ENCODE measurements around the gene PHF13.

PHF13 gene

GRCh38 chr1:6601049-6601922 is 12.2 kb upstream of the PHF13 start:
- DNase-seq (ENCODE audit: low read depth in 1 of 2, low spot score in 1 of 2): peak; percentile 51 to 68

GRCh38 chr1:6601923-6602668 is 11.4 kb upstream of the PHF13 start:
- DNase-seq (ENCODE audit: low read depth in 1 of 2, low spot score in 1 of 2): no peak

- DNase-seq (ENCODE audit: low read depth in 1 of 2, low spot score in 1 of 2): peak; percentile 73 to 85
These were observed 10.8 kb upstream of the PHF13 start, which contains the start of gene KLHL21 for GRCh38 chr1:6602669-6603237. KLHL21 (minus strand) TSS chr1:6602869; CDS start chr1:6602817, 52 bp downstream.

- DNase-seq (ENCODE audit: low read depth in 1 of 2, low spot score in 1 of 2): no peak
These were observed 10.2 kb upstream of the PHF13 start for GRCh38 chr1:6603238-6603914.

DNA sequence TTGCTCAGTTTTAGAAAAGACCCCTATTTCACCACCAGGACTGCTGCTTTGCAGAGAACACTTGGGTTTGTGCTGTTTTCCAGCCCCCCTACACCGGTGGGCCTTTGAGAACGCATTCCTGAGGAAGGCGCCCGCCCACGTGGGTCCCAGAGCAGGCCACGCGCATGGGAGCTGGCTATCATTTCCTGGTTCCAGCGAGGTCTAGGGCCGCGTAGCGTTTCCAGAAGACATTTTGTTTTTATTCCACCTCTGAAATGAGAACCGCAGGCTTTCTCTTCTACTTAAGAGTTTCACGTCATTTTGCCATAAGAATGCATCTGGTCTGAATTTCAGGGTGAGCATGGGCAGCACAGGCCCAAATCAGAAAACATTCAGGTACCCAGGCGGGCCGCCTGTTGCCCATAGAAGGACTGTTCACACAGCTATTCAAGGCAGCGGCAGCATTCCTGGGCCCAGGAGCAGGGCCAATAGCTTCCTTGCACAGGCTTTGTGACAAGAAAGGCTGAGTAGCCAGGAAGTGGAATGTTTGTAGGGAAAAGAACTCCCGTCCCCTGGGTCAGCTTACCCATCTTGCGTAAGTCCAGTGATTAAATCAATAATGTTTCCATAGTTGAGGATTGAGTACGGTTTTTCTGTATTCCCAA is 9.5 kb upstream of the PHF13 start:
- no peak for DNase-seq (ENCODE audit: low read depth in 1 of 2, low spot score in 1 of 2)

GRCh38 chr1:6612641-6613360 is 730 bp upstream of the PHF13 start:
- DNase-seq (ENCODE audit: low read depth in 1 of 2, low spot score in 1 of 2): no peak

DNA sequence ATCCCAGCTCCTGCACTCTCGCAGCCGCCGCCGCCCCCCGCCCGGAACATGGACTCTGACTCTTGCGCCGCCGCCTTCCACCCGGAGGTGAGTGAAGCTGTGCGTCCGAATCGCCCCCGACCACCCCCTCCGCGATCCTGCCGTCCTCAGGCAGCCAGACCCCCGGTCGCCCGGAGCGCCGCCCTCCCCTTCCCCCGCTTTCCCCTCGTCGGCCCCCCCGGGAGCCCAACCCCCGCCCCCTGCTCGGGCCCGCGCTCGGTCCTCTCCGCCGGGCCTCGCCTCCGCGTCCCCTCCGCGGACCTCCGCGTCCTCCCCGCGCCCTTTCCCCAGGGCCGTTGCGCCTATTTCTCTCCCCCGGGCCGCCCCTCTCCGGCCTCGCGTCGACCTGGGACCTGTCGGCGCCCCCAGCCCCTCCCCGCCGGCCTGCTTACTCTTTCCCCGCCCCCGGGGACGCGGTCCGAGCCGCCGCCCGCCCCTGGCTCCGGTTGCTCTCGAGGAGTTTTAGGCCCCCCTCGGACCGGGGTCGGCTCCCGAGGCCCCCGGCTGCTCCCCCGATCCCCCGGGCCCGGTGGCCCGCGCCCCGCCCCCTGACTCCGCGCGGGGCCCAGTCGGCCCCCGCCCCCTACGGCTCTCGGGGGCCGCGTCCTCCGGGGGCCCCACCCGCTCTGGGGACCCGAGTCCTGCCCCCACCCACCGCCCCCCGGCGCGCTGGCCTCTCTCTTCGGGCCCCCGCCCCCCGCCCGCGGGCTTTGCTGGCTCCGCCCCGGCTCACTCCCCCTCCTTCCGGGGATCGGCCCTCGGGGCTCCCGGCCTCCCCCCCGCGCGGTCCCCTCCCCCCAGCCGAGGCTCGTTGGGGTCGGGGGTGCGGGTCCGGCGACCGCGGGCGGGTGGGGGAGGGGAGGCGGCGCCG is 743 bp downstream of the PHF13 start:
- peak in 1 of 2 donors; percentile 55 for DNase-seq (ENCODE audit: low read depth in 1 of 2, low spot score in 1 of 2)

- no peak for DNase-seq (ENCODE audit: low read depth in 1 of 2, low spot score in 1 of 2)
These were observed 1.6 kb downstream of the PHF13 start for GRCh38 chr1:6614929-6615785.

- DNase-seq (ENCODE audit: low read depth in 1 of 2, low spot score in 1 of 2): no peak
These were observed 5.5 kb downstream of the PHF13 start for GRCh38 chr1:6619045-6619444.

GRCh38 chr1:6621429-6622391 is 8.2 kb downstream of the PHF13 start:
- DNase-seq (ENCODE audit: low read depth in 1 of 2, low spot score in 1 of 2): no peak

- DNase-seq (ENCODE audit: low read depth in 1 of 2, low spot score in 1 of 2): no peak
These were observed 9.0 kb downstream of the PHF13 start for GRCh38 chr1:6622396-6623152.

GRCh38 chr1:6623269-6623965 is 9.9 kb downstream of the PHF13 start:
- no peak for DNase-seq (ENCODE audit: low read depth in 1 of 2, low spot score in 1 of 2)

DNA sequence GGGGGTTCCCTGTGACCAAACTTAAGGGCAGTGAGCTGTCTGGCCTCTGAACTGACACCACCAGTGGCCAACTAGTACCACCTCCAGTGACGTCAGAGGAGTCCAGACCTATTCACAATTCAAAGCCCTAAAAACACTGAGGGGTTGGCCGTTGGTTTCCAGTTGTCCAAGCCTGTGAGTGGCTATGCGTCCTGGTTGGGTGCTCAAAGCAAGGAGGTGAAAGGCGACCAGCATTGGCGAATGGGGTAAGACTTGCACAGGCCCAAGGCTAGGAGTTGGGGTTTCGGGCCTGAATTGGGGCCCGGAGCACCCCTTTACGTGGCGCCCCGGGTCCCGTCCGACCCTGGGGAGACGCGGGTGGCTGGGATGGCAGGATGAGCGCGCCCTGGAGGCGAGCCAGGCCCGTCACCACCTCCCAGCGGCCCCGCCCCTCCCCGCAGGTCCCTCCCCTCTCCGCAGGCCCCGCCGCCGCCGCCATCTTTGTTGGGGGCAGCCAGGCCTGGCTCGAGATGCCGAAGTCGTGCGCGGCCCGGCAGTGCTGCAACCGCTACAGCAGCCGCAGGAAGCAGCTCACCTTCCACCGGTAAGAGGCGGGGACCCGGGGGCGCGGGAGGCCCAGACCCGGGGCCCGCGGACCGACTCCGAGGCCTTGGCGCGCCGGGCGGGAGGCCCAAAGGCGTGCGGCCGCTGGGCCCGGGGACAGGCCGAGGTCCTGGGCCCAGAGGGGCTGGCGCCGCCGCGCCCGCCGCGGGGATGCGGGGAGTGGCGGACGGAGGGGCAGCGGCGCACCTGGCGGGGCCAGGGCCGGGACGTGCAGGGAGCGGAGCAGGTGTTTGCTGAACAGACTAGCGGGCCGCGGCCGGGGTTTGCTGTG is 11.4 kb downstream of the PHF13 start, which contains the start of gene THAP3:
Gene THAP3 (plus strand): TSS at position 159 of the 874 bp plus-strand sequence. CDS start 351 bp downstream, at position 510.
- DNase-seq (ENCODE audit: low read depth in 1 of 2, low spot score in 1 of 2): peak; percentile 83 to 86

DNA sequence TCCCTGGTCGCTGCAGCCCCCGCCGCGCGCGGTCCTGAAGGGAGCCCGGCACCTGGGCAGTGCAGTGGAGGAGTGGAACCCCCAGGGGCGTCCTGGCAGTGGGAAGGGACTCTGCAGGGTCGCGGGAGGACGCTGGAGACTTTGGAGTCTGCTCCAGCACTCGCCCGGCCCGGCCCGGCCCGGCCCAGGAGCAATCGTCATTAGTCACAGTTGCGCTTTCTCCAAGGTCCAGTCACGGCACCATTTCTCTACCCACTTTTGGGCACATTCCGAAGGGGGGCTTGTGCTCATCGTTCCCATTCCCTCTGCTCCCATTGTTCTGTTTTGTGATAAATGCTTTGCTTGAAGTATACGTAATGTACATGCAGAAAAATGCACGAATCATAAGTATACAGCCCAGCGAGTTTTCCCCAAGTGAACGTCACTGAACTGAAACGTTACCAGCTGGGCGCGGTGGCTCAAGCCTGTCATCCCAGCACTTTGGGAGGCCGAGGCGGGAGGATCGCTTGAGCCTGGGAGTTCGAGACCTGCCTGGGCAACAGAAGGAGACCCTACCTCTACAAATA is 12.1 kb downstream of the PHF13 start:
- DNase-seq (ENCODE audit: low read depth in 1 of 2, low spot score in 1 of 2): no peak

Measured in stimulated activated CD4-positive, alpha-beta T cell treated with anti-CD3 and anti-CD28 coated beads, Interleukin-15, amount 100 ng/mL, for 1 hour (primary cell).